ENCODE results near the gene IQCK. TPM values are rescaled to one million over a fixed set of nuclear protein-coding genes. Genes with fewer than 3 reads are reported as not detected.

The IQCK gene
- total and polyA plus RNA-seq, 8 donors, result 3.5 to 100.0 (median 13.6) TPM

DNA sequence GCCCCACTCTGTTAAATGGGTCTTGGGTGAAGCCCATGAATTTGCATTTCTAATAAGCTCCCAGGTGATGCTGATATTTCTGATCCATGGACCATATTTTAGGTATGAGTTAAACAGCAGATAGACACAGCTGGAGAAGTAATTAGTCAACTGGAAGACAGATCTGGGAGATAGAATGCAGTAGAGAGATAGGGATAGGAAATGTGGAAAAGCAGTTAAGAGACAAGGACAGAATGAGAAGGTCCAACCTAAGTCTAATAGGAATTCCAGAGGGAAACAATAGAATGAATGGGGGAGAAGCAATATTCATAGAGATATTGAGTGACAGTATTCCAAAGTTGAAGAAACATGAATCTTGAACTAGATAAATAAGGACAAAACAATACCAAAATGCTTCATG is 94.9 kb downstream of the IQCK start:
- Histone ChIP-seq H3K27ac (no peak overlapping the region), H3K9me3 (no peaks in the 10 kb centered on the region), H3K27me3 (no peaks in the 10 kb centered on the region), H3K4me3 (no peak overlapping the region), H3K4me1 (peaks cover 4 to 42% (median 18%) of the 10 kb centered on the region in 4 donors), H3K36me3 (no peaks in the 10 kb centered on the region)
- DNase-seq, result no peak
- intact Hi-C loops (cut with DNase I; ENCODE audit: low total_unique reads), result no loop called here
- TF ChIP-seq POLR2AphosphoS5 (IDR thresholded peaks at IDR 0.05) (no peak), POLR2A (IDR thresholded peaks at IDR 0.05) (no peak), EP300 (IDR thresholded peaks at IDR 0.05) (no peak)
- TF ChIP-seq, protein P1, sequence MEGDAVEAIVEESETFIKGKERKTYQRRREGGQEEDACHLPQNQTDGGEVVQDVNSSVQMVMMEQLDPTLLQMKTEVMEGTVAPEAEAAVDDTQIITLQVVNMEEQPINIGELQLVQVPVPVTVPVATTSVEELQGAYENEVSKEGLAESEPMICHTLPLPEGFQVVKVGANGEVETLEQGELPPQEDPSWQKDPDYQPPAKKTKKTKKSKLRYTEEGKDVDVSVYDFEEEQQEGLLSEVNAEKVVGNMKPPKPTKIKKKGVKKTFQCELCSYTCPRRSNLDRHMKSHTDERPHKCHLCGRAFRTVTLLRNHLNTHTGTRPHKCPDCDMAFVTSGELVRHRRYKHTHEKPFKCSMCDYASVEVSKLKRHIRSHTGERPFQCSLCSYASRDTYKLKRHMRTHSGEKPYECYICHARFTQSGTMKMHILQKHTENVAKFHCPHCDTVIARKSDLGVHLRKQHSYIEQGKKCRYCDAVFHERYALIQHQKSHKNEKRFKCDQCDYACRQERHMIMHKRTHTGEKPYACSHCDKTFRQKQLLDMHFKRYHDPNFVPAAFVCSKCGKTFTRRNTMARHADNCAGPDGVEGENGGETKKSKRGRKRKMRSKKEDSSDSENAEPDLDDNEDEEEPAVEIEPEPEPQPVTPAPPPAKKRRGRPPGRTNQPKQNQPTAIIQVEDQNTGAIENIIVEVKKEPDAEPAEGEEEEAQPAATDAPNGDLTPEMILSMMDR (IDR thresholded peaks at IDR 0.05), result no peak

DNA sequence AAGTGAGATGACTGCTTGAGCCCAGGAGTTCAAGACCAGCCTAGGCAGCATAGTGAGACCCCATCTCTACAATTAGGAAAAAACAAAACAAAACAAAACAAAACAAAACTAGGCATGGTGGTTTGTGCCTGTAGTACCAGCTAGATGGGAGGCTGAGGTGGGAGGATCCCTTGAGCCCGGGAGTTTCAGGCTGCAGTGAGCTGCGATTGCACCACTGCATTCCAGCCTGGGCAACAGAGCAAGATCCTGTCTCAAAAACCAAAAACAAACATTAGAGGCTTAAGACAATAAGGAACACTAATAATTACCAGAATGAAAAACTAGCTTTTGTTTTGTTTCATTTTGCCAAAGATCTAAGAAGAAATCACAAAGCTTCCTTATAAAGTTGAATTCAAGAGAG is 97.3 kb downstream of the IQCK start:
- TF ChIP-seq, protein P1 (IDR thresholded peaks at IDR 0.05), result no peak
- TF ChIP-seq POLR2A (IDR thresholded peaks at IDR 0.05), result no peak
- no peak for TF ChIP-seq EP300 (IDR thresholded peaks at IDR 0.05)
- no peak for TF ChIP-seq POLR2AphosphoS5 (IDR thresholded peaks at IDR 0.05)
- Histone ChIP-seq H3K9me3 (no peaks in the 10 kb centered on the region), H3K27me3 (no peaks in the 10 kb centered on the region), H3K4me3 (no peak overlapping the region), H3K4me1 (peaks cover 0 to 22% (median 8%) of the 10 kb centered on the region in 4 donors), H3K27ac (no peak overlapping the region), H3K36me3 (no peaks in the 10 kb centered on the region)
- 29 to 59% (median 46%) methylated on average over 2 of the region's 2 CpGs for WGBS, 5 donors
- DNase-seq, result no peak
- intact Hi-C loops (cut with DNase I; ENCODE audit: low total_unique reads), result no loop called here

DNA sequence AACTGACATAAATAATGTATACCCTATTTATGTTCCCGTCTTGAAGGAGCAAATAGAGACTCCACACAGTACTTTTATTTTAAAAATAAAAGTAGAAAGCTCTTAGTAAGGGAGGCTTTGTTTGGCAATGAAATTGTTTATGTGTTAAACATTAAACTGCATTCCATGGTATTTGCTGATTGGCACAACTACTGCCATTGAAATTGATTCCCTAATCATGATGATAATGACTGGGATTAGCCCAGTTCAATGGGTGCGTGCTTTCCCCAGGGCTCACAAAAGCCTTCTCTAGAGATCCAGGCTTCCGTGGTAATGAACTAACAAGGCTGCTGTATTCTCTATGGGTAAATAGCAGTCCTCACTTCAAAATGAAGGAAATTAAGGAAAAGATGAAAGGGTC is 99.1 kb downstream of the IQCK start:
- intact Hi-C loops (cut with DNase I; ENCODE audit: low total_unique reads), result no loop called here

DNA sequence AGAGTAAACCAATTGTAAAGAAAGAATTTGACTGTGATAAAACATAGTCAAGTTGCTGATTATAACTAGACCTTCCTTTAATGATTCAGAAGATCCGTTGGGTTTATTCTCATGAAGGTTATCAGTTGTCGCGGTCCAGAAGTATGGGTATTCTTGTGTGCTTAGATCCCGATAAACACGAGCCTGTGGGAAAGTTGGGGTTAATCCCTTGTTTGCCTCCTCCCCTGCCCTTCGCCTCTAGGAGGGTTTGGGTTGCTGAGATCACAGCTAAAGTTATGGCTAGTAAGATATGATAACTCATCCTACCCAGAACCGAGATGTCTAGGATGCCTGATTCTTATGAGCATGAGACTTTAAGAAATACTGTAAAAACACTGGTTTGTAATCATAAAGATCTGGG is 99.8 kb downstream of the IQCK start:
- Histone ChIP-seq H3K9me3 (no peaks in the 10 kb centered on the region), H3K4me1 (peaks cover 0 to 6% (median 4%) of the 10 kb centered on the region in 4 donors), H3K27ac (no peak overlapping the region), H3K4me3 (no peak overlapping the region), H3K36me3 (no peaks in the 10 kb centered on the region), H3K27me3 (no peaks in the 10 kb centered on the region)
- intact Hi-C loops (cut with DNase I; ENCODE audit: low total_unique reads), result no loop called here
- 52 to 63% (median 53%) methylated on average over 7 of the region's 7 CpGs for WGBS, 5 donors
- TF ChIP-seq, protein P1 (IDR thresholded peaks at IDR 0.05), result no peak
- no peak for TF ChIP-seq POLR2A (IDR thresholded peaks at IDR 0.05)
- DNase-seq, result no peak

More for the DNA sequence above, 99.1 kb downstream of the IQCK start:
- H3K4me1 ChIP-seq, result peaks cover 0 to 6% (median 4%) of the 10 kb centered on the region in 4 donors
- peak in 1 of 3 donors; percentile 47 for TF ChIP-seq POLR2AphosphoS5 (IDR thresholded peaks at IDR 0.05)
- TF ChIP-seq EP300 (IDR thresholded peaks at IDR 0.05), result no peak
- no peak for TF ChIP-seq POLR2A (IDR thresholded peaks at IDR 0.05)
- TF ChIP-seq, protein P1 (IDR thresholded peaks at IDR 0.05), result no peak
- no peaks in the 10 kb centered on the region for H3K9me3 ChIP-seq
- no peak for DNase-seq
- no peak overlapping the region for H3K4me3 ChIP-seq
- H3K27me3 ChIP-seq, result no peaks in the 10 kb centered on the region
- no peaks in the 10 kb centered on the region for H3K36me3 ChIP-seq
- 27 to 45% (median 28%) methylated on average over 3 of the region's 3 CpGs for WGBS, 5 donors
- peak overlapping the region in 3 of 5 donors; percentile 4 to 32 (median 25) for H3K27ac ChIP-seq

Measured in stomach (tissue), 9 donors.